Stimulated activated CD4-positive, alpha-beta T cell treated with anti-CD3 and anti-CD28 coated beads, Interleukin-12 subunit alpha, Interleukin-12 subunit beta, amount 100 ng/mL, for 4 hours (primary cell): ENCODE measurements around the gene CIDEB.

Source experiments
- DNase-seq: peaks from one replicate; pipeline ENCODE4 v3.0.0-alpha.2; 2020

The CIDEB gene

DNA sequence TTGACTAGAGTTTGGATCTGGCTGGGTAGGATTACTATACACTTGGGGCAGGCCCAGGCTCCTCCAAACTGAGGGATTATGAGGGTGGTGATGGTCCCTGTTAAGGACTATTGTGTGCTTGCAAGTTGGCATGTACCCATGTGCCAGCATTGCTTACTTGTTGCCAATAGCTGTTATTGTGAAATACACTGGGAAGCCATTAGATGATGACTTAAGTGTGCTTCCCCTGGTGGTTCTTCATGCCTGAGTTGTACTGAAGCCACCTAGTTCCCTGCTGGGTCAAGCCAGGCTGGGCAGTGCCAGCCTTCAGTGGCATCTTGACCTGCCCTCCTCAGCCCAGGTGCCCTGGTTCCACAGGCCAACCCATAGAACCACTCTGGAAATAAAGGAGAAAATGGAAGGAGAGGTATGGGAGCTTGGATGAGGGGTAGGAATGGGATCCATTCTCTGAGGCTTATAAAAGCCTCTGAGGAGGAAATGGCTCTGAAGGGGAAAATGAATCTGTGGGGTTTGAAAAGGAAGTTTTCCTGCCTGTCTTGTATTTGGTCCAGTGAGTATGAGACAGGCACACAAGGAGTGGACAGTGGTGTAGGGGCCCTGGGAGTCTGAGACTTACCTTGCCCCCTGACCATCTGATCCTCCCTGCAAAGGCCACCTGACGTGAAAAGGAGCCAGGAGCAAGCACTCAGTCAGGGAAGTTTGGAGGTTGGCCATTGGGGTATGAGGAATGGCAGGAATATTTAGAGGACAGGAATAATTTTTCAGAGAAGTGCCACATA is 4.2 kb upstream of the CIDEB start:
- DNase-seq: no peak

DNA sequence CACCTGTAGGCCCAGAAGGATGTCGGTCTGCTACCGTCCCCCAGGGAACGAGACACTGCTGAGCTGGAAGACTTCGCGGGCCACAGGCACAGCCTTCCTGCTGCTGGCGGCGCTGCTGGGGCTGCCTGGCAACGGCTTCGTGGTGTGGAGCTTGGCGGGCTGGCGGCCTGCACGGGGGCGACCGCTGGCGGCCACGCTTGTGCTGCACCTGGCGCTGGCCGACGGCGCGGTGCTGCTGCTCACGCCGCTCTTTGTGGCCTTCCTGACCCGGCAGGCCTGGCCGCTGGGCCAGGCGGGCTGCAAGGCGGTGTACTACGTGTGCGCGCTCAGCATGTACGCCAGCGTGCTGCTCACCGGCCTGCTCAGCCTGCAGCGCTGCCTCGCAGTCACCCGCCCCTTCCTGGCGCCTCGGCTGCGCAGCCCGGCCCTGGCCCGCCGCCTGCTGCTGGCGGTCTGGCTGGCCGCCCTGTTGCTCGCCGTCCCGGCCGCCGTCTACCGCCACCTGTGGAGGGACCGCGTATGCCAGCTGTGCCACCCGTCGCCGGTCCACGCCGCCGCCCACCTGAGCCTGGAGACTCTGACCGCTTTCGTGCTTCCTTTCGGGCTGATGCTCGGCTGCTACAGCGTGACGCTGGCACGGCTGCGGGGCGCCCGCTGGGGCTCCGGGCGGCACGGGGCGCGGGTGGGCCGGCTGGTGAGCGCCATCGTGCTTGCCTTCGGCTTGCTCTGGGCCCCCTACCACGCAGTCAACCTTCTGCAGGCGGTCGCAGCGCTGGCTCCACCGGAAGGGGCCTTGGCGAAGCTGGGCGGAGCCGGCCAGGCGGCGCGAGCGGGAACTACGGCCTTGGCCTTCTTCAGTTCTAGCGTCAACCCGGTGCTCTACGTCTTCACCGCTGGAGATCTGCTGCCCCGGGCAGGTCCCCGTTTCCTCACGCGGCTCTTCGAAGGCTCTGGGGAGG is 3.1 kb upstream of the CIDEB start, which contains the start of gene LTB4R:
TSS of gene LTB4R (plus strand) at position 857 of the 959 bp plus-strand sequence. CDS start 4,150 bp downstream, outside the sequence.
- peak; percentile 50 for DNase-seq

DNA sequence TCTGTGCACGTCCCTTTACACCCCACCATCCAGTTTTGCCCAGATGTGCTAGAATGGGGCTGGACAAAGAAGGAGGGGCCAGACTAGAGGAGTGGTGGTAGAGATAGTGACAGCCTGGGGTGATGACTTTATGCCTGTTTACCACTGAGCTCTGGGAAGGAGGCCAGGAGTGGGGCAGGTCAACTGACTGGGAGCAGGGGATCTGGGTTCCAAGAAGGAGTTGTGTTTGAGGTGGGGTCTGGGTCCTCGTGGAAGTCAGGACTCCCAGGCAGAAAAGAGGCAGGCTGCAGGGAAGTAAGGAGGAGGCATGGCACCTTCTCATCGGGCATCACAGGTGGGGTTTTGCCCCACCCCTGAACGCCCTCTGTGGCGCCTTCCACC is 2.5 kb upstream of the CIDEB start:
- no peak for DNase-seq

DNA sequence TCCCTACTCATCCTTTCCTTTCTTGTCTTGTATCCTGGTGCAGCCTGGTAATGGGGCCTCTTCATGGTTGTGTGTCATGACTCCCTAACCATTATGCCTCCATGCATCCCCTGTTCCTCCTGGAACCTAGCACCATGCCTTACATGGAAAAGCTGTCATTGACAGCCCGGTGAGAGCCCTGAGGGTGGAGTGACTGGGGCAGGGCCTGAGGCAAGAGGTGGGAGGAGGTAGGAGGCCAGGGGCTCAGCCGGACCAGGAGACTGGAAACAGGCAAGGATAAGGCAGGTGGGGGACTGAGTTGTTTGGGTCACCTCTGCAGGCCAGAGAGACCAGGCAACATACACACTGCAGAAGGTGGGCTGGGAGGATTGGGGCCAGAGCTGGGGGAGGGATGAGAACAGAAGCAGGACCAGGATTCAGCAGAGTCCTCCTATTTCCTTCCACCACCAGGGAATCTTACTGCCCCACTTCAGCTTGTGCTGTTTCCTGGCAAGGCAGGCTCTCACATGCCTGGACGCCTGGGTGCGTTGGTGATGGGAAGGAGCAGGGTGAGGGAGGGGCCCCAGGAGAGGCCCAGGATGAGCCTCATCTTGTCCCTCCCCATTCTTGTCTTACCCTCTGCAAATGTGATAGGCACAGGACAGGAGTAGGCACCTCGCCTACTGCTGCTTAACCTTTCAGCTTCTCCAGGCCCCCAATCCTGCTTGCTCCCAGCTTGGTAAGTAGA is 1.9 kb upstream of the CIDEB start, which contains the start of gene LTB4R2:
TSS of gene LTB4R2 (plus strand) at position 603 of the 727 bp plus-strand sequence. CDS start 525 bp downstream, outside the sequence.
- DNase-seq: no peak

- DNase-seq: no peak
These were observed 756 bp upstream of the CIDEB start for GRCh38 chr14:24308342-24309124.

DNA sequence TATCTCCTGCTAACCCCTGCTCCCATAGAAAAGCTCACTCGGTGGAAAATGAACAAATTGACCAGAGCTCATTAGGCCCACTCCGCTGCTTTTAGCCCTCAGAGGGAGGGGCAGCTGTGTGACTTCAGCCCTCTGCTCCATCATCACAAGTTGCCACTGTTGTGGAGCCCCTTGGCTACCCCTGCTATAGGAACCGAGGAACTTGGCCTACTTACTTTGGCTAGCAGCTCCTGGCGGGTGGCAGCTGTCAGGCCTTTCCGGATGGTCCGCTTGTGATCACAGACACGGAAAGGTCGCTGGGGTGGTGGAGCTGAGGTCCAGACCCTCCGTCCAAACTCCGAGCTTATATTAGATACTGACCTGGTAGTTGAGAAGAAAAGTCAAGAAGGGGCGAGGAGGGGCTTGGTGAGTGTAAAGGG is 612 bp downstream of the CIDEB start:
- DNase-seq: no peak

GRCh38 chr14:24304019-24304387 is 3.8 kb downstream of the CIDEB start:
- DNase-seq: no peak

- DNase-seq: no peak
These were observed 7.3 kb downstream of the CIDEB start for GRCh38 chr14:24300326-24300980.

- peak; percentile 94 for DNase-seq
These were observed 8.3 kb downstream of the CIDEB start, which contains the start of the genes DHRS1 and NOP9 for GRCh38 chr14:24299255-24300191. TSS of gene DHRS1 (minus strand) at chr14:24299780. CDS start at chr14:24299106, 674 bp downstream. TSS of gene NOP9 (plus strand) at chr14:24299850. CDS start at chr14:24299955, 105 bp downstream.

- no peak for DNase-seq
These were observed 8.9 kb downstream of the CIDEB start for GRCh38 chr14:24298892-24299254.

GRCh38 chr14:24297190-24297964 is 10.4 kb downstream of the CIDEB start:
- DNase-seq: no peak

GRCh38 chr14:24296341-24297157 is 11.2 kb downstream of the CIDEB start:
- peak; percentile 67 for DNase-seq

DNA sequence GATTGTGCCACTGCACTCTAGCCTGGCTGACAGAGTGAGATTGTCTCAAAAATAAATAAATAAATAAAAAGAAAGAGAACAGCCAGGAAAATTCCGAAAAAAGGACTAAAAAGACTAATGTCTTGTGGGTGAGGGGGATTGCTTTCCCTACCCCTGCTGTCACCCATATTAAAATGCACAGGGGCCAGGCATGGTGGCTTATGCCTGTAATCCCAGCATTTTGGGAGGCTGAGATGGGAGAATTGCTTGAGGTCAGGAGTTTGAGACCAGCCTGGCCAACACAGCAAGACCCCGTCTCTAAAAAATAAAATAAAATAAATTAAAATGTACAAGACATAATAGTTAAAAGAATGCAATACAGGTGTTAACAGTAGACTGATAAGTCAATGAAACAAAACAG is 14.3 kb downstream of the CIDEB start:
- DNase-seq: no peak

DNA sequence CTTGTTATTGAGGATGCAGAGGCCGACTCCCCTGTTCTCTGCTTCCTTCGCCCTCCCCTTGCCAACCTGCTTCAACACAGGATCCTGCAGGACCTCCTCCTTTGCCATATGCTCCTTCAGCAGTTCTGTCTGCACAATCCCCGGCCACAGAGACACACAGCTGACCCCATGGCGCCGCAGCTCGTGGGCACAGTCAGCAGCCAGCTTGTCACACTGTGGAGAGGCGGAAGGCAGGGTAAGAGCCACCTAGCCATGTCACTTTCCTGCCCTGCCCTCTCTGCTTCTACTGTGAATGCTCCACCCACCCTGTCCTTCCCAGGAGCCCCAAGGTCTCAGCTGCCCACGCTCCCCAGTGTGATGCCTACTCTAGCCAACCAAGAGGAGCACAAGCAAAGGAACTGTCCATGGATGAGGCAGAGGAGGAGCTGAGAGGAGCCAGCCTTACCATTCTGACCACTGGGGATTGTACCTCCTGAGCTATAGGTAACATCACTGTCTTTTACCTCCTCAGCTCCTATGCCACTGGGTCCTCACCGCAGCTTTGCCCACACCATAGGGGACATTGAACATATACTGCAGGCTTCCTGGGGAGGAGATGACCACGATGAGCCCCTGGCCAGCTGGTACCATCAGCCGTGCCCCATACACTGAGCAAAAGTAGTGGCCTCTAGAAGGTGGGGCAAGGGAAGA is 15.5 kb downstream of the CIDEB start:
- DNase-seq: no peak

- DNase-seq: no peak
These were observed 16.2 kb downstream of the CIDEB start for GRCh38 chr14:24291446-24292117.

- no peak for DNase-seq
These were observed 17.0 kb downstream of the CIDEB start for GRCh38 chr14:24290746-24291145.

- DNase-seq: peak; percentile 41
These were observed 18.0 kb downstream of the CIDEB start for GRCh38 chr14:24289649-24290280.
